ENCODE results near the gene GARIN3. TPM values are rescaled to one million over a fixed set of nuclear protein-coding genes. Genes with fewer than 3 reads are reported as not detected.

Gene GARIN3
- total RNA-seq, 1 donor from 2014 or later: not detected

GRCh38 chr5:157203417-157203816 lies 37.4 kb upstream of the GARIN3 start:
- DNase-seq: no peak
- ATAC-seq (ENCODE audit: low read depth): no peak
- H3K36me3 Mint-ChIP-seq (ENCODE audit: low read depth): no peaks in the 10 kb centered on the region
- no peaks in the 10 kb centered on the region for H3K9me3 Mint-ChIP-seq
- CTCF ChIA-PET: no interaction called here
- TF ChIP-seq CTCF (IDR thresholded peaks at IDR 0.05): no peak
- POLR2A ChIA-PET: interaction anchor here (0.8 kb wide), 1 partner anchor 45 kb away, joined by 3 read pairs; no protein-coding TSS in a partner anchor
- no peak overlapping the region for H3K4me3 Mint-ChIP-seq
- intact Hi-C loops (cut with micrococcal nuclease): no loop called here
- no peaks in the 10 kb centered on the region for H3K27me3 Mint-ChIP-seq
- no peak overlapping the region for H3K27ac Mint-ChIP-seq
- peaks cover 7% of the 10 kb centered on the region for H3K4me1 Mint-ChIP-seq

- TF ChIP-seq CTCF (IDR thresholded peaks at IDR 0.05): no peak
- intact Hi-C loops (cut with micrococcal nuclease): no loop called here
- CTCF ChIA-PET: no interaction called here
- Mint-ChIP-seq H3K27ac (no peak overlapping the region), H3K9me3 (no peaks in the 10 kb centered on the region), H3K4me3 (no peak overlapping the region), H3K36me3 (ENCODE audit: low read depth) (no peaks in the 10 kb centered on the region), H3K4me1 (peaks cover 12% of the 10 kb centered on the region), H3K27me3 (no peaks in the 10 kb centered on the region)
- DNase-seq: no peak
- no peak for ATAC-seq (ENCODE audit: low read depth)
- POLR2A ChIA-PET: no interaction called here
These were observed 35.8 kb upstream of the GARIN3 start for GRCh38 chr5:157201857-157202256.

- Mint-ChIP-seq H3K27me3 (no peaks in the 10 kb centered on the region), H3K4me1 (peaks cover 7% of the 10 kb centered on the region), H3K4me3 (no peak overlapping the region), H3K27ac (no peak overlapping the region), H3K9me3 (no peaks in the 10 kb centered on the region), H3K36me3 (ENCODE audit: low read depth) (no peaks in the 10 kb centered on the region)
- intact Hi-C loops (cut with micrococcal nuclease): loop anchor here (2.0 kb wide), 1 partner anchor 18 kb away; no protein-coding TSS in a partner anchor
- ChIA-PET CTCF (no interaction called here), POLR2A (no interaction called here)
- no peak for TF ChIP-seq CTCF (IDR thresholded peaks at IDR 0.05)
- ATAC-seq (ENCODE audit: low read depth) (no peak), DNase-seq (no peak)
These were observed 32.4 kb upstream of the GARIN3 start for GRCh38 chr5:157198277-157198986.

GRCh38 chr5:157197086-157197485 lies 31.0 kb upstream of the GARIN3 start:
- Mint-ChIP-seq H3K4me3 (no peak overlapping the region), H3K27ac (no peak overlapping the region), H3K9me3 (no peaks in the 10 kb centered on the region), H3K36me3 (ENCODE audit: low read depth) (no peaks in the 10 kb centered on the region), H3K27me3 (no peaks in the 10 kb centered on the region), H3K4me1 (peaks cover 7% of the 10 kb centered on the region)
- POLR2A ChIA-PET: no interaction called here
- no peak for TF ChIP-seq CTCF (IDR thresholded peaks at IDR 0.05)
- ATAC-seq (ENCODE audit: low read depth) (no peak), DNase-seq (no peak)
- CTCF ChIA-PET: no interaction called here
- intact Hi-C loops (cut with micrococcal nuclease): loop anchor here (2.0 kb wide), 1 partner anchor 24 kb away; no protein-coding TSS in a partner anchor

- CTCF ChIA-PET: no interaction called here
- H3K9me3 Mint-ChIP-seq: no peaks in the 10 kb centered on the region
These were observed 30.0 kb upstream of the GARIN3 start for GRCh38 chr5:157196045-157196444.

More at GRCh38 chr5:157196045-157196444, 30.0 kb upstream of the GARIN3 start:
- POLR2A ChIA-PET: no interaction called here
- TF ChIP-seq CTCF (IDR thresholded peaks at IDR 0.05): no peak
- Mint-ChIP-seq H3K36me3 (ENCODE audit: low read depth) (no peaks in the 10 kb centered on the region), H3K27me3 (peaks cover 4% of the 10 kb centered on the region), H3K4me3 (no peak overlapping the region), H3K4me1 (peaks cover 7% of the 10 kb centered on the region), H3K27ac (no peak overlapping the region)
- intact Hi-C loops (cut with micrococcal nuclease): loop anchor here (2.0 kb wide), 1 partner anchor 23 kb away; no protein-coding TSS in a partner anchor
- ATAC-seq (ENCODE audit: low read depth) (no peak), DNase-seq (no peak)
